GM18508 (cell line): ENCODE results near the gene RASL10B.
"Not testable (repeated sequence)": the region's sequence is repeated elsewhere in the genome, so short reads cannot be mapped to it uniquely, and the experiment has no call there.

Source experiments
- ATAC-seq: cut with Tn5 transposase; IDR thresholded peaks from one replicate; pipeline ENCODE4 v1.9.1; 2021; ENCODE audit warnings: moderate number of reproducible peaks; ENCODE audit not compliant: insufficient read depth, unreplicated experiment

RASL10B gene, protein sequence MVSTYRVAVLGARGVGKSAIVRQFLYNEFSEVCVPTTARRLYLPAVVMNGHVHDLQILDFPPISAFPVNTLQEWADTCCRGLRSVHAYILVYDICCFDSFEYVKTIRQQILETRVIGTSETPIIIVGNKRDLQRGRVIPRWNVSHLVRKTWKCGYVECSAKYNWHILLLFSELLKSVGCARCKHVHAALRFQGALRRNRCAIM

DNA sequence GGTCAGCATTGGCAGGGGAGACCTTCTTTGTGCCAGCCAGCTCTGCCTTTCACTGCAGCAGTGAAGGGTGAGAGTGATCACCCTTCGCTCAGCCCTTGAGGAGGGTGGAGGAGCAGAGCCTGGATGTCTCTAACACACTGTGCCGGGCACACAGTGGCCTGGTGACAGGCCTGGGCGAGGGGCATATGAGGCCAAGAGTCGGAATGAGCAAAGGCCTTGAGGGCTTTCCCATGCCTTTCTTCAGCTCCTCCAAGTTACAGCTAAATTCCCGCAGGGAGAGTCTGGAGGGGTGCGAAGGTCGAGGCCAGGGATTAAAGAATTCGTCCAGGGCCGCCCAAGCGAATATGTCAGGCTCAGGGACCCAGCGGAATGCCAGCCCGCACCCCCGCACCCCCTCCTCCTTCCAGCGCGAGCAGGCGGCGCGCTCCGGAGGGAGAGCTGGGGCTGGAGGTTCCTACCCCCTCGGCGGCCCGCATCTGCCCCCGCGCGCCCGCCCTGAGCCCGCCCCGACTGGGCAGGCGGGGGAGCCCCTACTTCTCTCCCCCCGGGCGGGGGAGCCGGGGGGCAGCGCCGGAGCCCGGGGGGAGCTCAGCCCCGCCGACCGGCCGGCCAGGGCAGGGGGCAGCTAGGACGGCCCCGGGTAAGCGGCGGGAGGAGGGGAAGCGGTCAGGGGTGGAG is at the start of gene RASL10B:
RASL10B (plus strand) TSS at position 401 of the 678 bp plus-strand sequence. CDS start 3,546 bp downstream, outside the sequence.
- no peak for ATAC-seq

DNA sequence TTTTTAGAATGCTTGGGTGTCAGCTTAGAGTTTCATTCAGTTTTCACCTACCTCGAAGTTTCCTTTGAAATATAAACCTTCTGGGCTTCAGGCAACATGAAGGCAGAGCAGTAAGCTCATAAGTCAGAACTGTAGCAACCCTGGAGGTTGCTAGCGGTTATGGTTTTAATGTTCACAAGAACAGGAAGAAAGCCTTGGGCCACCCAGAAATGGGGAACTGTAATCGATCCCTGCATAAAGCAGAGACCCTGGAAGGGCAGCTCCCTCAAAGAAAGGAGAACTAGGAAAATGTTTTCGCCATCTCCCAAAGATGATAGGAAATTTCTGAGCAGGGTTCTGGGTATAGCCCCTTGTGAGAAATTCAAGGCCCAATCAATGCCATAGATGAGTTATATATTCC is 47.8 kb upstream of the RASL10B start:
- no peak for ATAC-seq

DNA sequence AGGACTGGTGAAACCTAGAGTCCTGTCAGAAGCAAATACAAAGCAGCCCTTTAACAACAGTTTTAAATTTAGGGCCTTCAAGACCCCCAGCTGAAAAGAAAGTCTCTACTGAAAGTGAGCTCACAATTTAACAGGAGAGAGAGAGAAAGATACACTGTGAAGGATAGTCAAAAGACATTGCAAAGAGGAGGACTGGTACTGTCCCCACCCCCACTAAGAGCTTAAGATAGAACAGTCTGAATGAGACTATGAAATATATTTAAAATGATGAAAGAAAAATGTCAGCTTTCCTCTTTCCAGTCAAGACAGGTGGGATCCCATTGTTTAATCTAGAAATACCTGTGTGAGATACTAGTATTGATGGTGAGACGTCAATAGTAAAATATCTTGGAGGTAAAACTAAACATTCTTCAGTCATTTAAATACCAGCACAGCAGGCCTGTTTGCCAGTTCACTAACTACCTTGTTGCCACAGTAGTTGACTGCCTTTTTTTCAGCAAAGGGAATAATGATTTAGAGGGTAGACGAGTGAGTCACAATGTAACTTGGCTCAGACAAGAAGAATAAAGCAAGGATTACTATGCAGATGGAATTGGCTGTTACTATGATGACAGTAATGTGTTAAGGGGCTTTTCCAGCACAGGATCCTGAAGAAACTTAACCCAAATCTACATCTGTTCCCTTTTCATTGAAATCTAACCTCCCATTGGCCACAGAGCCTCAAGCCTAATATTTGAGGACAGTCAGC is 47.2 kb upstream of the RASL10B start:
- ATAC-seq, result no peak

DNA sequence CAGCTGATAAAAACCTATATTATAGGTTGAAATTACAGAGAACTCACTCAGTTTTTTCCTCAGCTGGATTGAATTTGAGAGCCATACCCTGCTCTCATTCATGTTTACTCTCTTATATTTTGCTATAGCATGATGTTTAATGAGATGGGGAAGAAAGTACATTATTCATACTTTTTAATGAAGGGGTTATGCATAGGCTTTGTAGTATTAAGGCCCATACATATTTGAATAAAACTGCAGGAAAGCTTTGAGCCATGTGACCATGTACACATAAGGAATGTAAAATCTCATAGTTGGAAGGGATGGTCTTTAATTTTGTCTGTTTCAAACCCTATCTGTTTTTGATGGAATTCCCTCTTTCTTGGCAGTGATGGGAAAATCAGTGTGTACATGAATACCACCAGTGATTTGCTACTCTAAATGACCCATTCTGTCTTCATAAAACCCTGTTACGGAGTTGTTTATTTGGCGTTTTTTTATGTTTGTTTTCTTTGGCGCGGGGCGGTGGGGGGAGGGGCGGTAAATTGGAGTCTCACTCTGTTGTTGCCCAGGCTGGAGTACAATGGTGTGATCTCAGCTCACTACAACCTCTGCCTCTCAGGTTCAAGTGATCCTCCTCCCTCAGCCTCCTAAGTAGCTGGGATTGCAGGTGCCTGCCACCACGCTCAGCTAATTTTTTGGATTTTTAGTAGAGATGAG is 38.8 kb upstream of the RASL10B start:
- no peak for ATAC-seq

DNA sequence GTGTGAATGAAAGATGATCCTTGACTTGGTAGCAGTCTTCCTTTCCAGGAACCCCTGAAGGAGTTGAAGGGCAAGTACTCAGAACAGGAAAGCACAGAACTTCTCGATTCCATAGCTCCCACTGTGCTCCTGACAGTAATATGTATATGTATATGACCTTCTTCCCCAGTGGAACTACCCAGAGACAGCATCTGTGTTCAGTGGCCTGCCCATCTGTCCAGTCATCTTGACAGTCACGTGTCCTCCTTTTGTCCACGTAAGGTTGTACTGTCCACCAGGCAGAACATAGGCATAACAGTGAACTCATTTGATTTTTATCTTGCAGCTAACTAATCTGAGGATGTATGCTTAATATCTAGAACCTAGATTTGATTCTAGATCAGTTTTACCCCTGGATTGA is 37.8 kb upstream of the RASL10B start:
- ATAC-seq, result no peak

DNA sequence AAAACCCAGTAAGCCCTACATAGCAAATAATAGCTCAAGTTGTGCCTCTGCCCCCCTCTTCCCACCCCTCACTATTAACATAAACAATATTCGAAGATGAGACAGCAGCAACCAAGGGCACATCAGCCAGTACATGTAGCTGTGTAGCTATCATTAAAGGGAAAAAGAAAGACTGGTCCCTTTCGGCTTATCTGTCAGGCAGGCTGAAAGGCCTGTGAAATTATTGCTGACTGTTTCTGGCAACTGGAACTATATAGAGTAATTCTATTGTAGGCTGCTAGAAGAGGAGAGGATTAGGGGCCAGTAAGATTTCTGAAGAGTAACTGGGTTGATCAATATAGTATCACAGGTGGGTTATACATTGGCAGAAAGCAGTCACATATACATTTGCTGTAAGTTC is 36.5 kb upstream of the RASL10B start:
- no peak for ATAC-seq

DNA sequence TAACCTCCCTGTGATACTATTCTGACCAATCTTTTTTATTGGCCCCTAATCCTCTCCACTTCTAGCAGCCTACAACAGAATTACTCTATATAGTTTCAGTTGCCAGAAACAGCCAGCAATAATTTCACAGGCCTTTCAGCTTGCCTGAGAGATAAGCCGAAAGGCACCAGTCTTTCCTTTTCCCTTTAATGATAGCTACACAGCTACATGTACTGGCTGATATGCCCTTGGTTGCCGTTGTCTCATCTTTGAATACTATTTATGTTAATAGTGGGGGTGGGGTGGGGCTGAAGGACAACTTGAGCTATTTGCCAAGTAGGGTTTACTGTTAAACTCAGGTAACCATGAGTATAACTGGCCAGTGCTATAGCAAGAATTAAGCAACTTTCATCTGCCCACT is 35.8 kb upstream of the RASL10B start:
- ATAC-seq, result no peak

DNA sequence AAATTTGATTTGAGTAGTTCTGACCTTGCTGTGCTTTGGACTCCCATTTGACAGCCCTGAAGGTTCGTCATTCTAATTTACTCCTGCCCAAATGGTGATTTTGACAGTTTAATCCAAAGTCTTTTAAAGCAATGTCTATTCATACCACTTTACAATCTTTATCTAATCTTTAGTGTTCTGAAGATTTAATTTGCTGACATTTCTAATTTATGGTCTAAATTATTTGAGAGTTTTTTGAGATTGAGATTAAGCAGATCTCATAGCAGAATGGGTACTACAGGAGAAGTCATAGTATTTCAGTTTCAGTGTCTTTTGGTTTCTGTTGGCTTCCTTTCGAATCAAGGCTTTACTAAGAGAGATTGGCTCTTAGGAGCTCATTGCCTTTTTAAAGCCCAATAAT is 32.6 kb upstream of the RASL10B start:
- ATAC-seq, result no peak

DNA sequence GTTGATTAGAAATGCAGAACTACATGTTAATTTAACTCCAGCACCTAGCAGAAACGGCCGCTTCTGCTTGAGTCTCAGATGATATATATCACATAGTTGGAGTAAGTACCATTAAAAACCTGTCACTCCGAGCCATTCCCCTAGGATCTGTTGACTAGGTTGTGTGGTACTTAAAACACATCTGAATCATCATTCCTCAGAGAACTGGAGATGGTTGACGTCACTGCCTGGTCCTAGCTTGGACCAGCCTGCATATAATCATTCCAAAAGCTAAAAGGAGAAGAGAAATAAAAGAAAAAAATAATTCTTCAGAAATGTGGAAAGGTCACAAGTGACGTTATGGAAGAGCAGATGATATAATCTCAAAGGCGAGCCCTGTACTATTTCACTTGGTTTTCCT is 31.3 kb upstream of the RASL10B start:
- ATAC-seq, result no peak

DNA sequence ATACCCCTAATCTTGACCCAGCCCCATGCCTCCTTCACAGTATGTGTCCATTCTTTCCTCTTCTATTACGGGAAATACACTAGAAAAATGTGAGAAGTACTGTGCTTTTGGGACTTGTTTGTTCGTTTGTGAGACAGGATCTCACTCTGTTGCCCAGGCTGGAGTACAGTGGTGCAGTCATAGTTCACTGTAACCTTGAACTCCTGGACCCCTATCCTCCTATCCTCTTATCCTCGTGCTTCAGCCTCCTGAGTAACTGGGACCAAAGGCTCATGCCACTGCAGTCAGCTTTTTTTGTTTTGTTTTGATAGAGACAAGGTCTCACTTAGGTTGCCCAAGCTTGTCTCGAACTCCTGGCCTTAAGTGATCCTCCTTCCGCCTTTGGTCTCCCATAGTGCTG is 29.9 kb upstream of the RASL10B start:
- no peak for ATAC-seq

DNA sequence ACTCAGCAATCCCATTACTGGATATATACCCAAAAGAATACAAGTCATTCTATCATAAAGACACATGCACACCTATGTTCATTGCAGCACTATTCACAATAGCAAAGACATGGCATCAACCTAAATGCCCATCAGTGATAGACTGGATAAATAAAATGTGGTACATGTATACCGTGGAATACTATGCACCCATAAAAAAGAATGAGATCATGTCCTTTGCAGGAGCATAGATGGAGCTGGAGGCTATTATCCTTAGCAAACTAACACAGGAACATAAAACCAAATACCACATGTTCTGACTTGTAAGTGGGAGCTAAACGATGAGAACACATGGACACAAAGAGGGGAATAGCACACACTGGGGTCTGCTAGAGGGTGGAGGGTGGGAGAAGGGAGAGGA is 28.1 kb upstream of the RASL10B start:
- not testable (repeated sequence) for ATAC-seq

DNA sequence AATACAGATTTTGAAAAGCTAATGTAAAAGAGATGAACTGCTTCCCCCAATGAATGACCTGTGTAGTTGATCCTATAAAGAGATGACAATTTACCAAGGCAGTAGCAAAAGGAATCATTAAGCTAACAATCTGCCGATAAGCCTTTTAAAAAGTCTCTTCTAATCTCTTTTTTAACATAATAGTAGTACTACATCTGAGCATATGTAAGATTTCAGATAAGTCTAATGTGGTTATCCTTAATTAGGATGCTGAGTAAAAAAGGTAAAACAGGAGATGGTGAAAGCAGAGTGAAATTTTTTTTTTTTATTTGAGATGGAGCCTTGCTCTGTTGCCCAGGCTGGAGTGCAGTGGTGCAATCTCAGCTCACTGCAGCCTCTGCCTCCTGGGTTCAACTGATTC is 26.2 kb upstream of the RASL10B start:
- ATAC-seq, result no peak

DNA sequence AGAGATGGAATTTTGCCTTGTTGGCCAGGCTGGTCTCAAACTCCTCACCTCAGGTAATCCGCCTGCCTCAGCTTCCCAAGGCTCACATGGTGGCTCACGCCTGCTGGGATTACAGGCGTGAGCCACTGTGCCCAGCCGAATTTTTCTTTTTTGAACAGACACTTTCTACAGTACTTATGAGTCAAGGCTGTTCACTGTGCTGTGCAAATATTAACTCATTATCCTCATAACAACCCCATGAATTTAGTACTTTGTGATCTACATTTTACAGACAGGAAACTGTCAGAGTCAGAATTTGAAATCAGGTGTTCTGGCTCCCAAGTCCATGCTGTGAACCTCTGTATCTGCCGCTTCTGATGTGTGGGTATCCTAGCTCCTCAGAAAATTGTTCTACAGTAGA is 25.7 kb upstream of the RASL10B start:
- ATAC-seq, result no peak

DNA sequence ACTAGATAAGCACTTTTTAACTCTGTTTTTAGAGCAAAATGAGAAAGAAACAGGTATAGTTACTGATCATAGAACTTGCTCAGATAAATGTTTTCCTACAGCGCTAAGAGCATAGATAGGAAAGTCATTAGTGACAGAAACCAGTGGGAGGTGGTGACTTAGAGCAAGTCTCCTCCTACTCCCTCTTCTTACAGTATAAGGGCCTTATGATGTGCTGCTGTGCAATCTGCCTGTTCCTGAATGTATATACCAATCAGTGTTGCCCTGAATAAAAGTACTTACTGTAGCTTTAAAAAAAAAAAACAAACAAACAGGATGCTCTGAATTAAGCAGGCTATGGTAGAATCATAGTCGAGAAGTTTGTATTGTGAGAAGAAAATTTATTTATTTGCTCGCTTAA is 23.3 kb upstream of the RASL10B start:
- ATAC-seq, result no peak

DNA sequence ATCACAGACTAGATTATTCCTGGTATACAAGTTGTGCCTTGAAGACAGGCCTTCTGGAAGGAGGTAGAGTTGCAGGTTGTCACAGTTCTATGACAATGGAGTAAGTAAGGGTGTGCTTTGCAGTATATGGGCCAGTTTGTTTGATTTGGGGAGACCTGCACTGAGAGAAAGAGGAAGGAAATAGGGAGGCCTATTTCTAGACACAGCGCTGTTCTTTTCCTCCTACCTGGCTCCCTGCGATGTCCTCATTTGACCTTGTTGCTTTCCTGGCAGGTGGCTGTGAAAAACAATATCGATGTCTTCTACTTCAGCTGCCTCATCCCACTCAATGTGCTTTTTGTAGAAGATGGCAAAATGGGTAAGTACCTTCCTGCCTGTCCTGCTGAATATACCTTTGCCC is 22.5 kb upstream of the RASL10B start:
- ATAC-seq, result no peak

DNA sequence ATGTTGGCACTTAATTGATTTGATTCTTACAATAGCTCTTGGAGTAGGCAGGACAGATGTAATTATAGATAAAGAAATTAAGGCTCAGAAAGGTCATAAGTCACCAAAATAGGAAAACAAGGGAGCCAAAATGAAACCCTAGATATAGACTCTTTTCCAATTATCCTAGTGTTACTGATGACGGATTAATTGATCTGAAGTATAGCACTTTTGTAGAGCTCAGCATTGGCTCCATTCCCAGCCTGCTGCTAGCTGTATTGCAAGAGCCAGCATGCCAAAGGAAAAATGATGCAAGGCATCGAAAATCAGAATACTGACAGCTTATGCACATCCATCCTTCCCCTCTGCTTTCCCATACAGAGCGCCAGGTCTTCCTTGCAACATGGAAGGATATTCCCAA is 21.6 kb upstream of the RASL10B start:
- ATAC-seq, result no peak

DNA sequence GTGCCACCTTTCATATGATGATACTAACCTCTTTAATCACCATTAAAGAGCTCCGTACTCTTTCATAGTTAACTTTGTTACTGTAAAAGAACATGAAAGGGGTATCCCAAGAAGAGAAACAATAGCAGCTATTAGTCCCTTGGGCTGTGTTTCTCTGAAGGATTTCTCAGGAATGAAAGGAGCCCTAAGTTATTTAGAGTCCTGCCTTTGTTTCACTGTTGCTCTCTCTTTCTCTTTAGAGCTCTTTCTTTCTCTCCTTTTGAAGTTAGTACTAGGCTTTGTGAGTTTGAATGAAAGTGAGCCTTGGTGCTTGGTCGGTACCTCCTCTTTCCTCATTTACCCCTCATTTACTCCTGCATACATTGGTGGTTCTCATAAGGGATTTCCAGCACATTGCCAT is 20.5 kb upstream of the RASL10B start:
- ATAC-seq, result no peak

DNA sequence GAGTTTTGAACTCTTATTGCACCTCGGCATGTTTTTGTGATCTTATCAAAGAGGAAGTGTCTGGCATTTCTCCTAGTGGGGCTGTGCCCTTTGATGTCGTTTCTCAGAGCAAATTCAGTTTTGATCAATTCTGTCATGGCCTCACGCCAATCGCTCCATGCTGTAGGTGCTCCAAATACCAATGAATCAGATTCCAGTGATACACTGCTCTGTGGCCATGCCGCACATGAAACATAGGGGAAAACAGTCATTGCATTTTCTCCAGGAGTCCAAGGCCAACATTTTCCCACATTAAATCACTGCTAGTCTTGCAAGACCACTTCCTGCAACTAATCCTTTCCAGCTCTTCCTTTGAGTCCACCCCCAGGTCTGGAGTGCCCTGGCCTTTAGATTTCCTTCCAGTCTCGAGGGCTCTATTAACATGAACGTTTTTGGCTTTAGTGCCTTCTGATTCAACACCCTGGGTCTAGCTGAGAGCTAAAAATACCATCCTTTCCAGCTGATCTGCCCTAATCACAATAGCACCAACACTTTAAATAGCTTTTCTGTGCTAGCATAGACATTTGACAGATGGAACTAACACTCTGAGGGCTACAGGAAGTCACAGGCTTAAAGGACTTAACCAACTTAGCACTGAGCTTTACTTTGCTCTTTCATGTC is 18.2 kb upstream of the RASL10B start:
- ATAC-seq, result no peak

DNA sequence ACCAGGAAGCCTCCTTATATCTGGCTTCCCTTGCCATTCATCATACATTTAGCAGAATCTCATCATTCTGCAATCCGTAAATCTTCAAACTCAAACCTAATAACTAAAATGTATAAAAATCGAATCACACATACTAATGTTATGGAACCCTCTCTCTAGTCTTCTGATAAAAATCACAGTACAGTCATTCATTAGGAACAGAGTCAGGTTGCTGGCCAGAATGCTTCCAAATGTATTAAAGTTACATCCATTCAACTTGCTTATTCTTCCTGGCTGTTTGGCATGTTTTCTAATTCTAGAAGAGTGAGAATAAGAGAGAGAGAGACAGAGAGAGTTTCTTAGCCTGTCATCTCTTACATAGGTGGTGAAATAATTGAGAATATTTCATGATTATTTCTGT is 16.5 kb upstream of the RASL10B start:
- ATAC-seq, result no peak

DNA sequence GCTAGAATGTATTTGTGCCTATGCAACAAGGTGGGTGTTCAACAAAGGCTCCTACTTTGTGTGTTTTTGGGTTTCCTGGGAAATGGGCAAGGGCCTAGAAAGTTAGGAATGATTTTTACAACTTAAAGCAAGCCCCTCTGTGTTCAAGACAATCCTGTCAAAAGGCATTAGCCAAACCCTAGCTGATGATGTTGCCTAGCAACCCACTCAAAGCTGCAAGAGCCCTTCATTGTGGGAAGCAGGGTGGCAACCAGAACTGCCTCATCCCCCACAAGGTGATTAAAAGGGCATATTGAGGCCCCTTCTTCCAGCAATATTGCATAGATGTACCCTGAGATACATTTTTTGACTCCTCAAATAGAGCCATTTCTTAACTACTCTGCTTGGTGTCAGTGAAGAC is 16.0 kb upstream of the RASL10B start:
- ATAC-seq, result no peak

DNA sequence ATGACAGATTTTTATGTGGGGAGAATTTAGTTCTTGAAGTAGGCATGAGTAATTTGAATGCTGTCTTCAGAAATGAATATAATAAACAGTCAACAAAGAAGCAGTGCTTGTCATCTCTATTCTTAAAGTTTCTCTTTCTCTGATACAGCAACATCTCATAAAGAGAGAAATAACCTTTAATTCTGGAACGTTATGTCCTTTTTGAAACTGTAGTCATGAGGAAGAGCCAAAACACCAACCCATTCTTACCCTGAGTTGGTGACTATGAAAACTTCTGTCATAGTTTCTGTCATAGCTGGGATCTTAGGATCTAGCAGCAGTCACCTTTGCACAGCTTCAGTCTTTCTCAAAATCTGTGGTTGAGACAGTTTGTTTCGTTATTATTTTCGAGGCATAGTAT is 15.3 kb upstream of the RASL10B start:
- no peak for ATAC-seq
